B cell (primary cell): ENCODE measurements around the gene CPNE9. TPM values are rescaled to one million over a fixed set of nuclear protein-coding genes. Genes with fewer than 3 reads are reported as not detected.

ENCODE experiments used
- ATAC-seq: fragments of 200-7000 bp; cut with Tn5 transposase; one replicate; pipeline ENCODE4 v1.10.0; 2021; ENCODE audit warnings: low read depth, mild to moderate bottlenecking, moderate number of reproducible peaks, moderate library complexity
- CTCF ChIA-PET: fragments of 350-600 bp; sonication (Branson Sonifier 250); formaldehyde crosslinking; loops from one replicate; lab custom pipeline; 2021; ENCODE audit warnings: antibody characterized with exemption, inconsistent platforms; lab: Charles Lee
- POLR2A ChIA-PET: fragments of 350-600 bp; sonication (Branson Sonifier 250); formaldehyde crosslinking; loops from one replicate; lab custom pipeline; 2021; ENCODE audit warnings: antibody characterized with exemption; lab: Charles Lee
- DNase-seq: peaks from one replicate; pipeline ENCODE4 v3.0.0; 2013
- H2AFZ ChIP-seq: 2 replicates; pipeline ENCODE4 v1.6.1; 2012; ENCODE audit warnings: mild to moderate bottlenecking, low read depth, low read length; ENCODE audit not compliant: insufficient read depth, poor library complexity, severe bottlenecking
- H3K27ac ChIP-seq, 2 donors: 1 replicate in 1 of 2; 2 replicates in 1 of 2; pipeline ENCODE4 v1.5.1; 2012 to 2013; ENCODE audit warnings: low read length in 2 of 2, mild to moderate bottlenecking in 2 of 2, moderate library complexity in 1 of 2
- H3K27me3 ChIP-seq, 4 experiments: fragments of 200-600 bp in 1 of 4; sonication (generic) in 1 of 4; replicated peaks in 1 of 4; 1 replicate in 2 of 4; 2 replicates in 2 of 4; pipeline versions ENCODE4 v1.6.1 to v1.7.0; 2013 to 2016; ENCODE audit warnings: low read length in 3 of 4, mild to moderate bottlenecking in 2 of 4, mixed read lengths in 1 of 4, moderate library complexity in 1 of 4; ENCODE audit not compliant: insufficient read depth in 4 of 4, control insufficient read depth in 3 of 4; ENCODE audit errors: control extremely low read depth in 1 of 4
- H3K36me3 ChIP-seq, 2 experiments: replicated peaks in 1 of 2; 1 replicate in 1 of 2; 2 replicates in 1 of 2; pipeline versions ENCODE4 v1.6.1 to v1.7.1; 2013; ENCODE audit warnings: low read length in 1 of 2; ENCODE audit not compliant: insufficient read depth in 2 of 2, control insufficient read depth in 1 of 2; ENCODE audit errors: control extremely low read depth in 1 of 2, extremely low read depth in 1 of 2
- H3K4me1 ChIP-seq, 2 donors: fragments of 200-600 bp in 1 of 2; sonication (generic) in 1 of 2; 1 replicate in 1 of 2; 2 replicates in 1 of 2; pipeline versions ENCODE4 v1.5.1 to v1.6.1; 2013 to 2017; ENCODE audit warnings: low read length in 2 of 2; ENCODE audit not compliant: control insufficient read depth in 2 of 2, insufficient read depth in 2 of 2
- H3K4me2 ChIP-seq: replicated peaks from 2 replicates; pipeline ENCODE3; 2012; ENCODE audit warnings: mild to moderate bottlenecking, low read depth, low read length; ENCODE audit not compliant: poor library complexity, severe bottlenecking
- H3K4me3 ChIP-seq, 5 experiments: fragments of 200-600 bp in 1 of 5; sonication (generic) in 1 of 5; 1 replicate in 3 of 5; 2 replicates in 2 of 5; pipeline versions ENCODE4 v1.5.1 to v1.7.0; 2011 to 2016; ENCODE audit warnings: low read length in 4 of 5, mild to moderate bottlenecking in 4 of 5, low read depth in 2 of 5, control low read depth in 1 of 5, moderate library complexity in 1 of 5; ENCODE audit not compliant: insufficient read depth in 1 of 5; ENCODE audit errors: control extremely low read depth in 1 of 5, extremely low read depth in 1 of 5
- H3K79me2 ChIP-seq: fragments of 200-600 bp; sonication (generic); one replicate; pipeline ENCODE4 v1.6.0; 2016; ENCODE audit warnings: low read length; ENCODE audit not compliant: control insufficient read depth, insufficient read depth
- H3K9ac ChIP-seq: fragments of 200-600 bp; sonication (generic); 2 replicates; pipeline ENCODE4 v1.6.1; 2017; ENCODE audit warnings: mild to moderate bottlenecking, low read length, moderate library complexity
- H3K9me3 ChIP-seq, 3 donors: one replicate each; pipeline versions ENCODE4 v1.6.1 to v1.7.1; 2013; ENCODE audit warnings: low read length in 2 of 3; ENCODE audit not compliant: control insufficient read depth in 2 of 3, insufficient read depth in 1 of 3; ENCODE audit errors: control extremely low read depth in 1 of 3
- H4K20me1 ChIP-seq: 2 replicates; pipeline ENCODE4 v1.6.0; 2012; ENCODE audit warnings: mild to moderate bottlenecking, low read length; ENCODE audit not compliant: insufficient read depth, control insufficient read depth, poor library complexity, severe bottlenecking
- H3K27ac Mint-ChIP-seq: one replicate; pipeline ENCODE4 v1.8.0; 2021; ENCODE audit warnings: mixed read lengths
- H3K27me3 Mint-ChIP-seq: one replicate; pipeline ENCODE4 v1.8.0; 2021; ENCODE audit warnings: mixed read lengths
- H3K4me1 Mint-ChIP-seq: one replicate; pipeline ENCODE4 v1.8.0; 2021; ENCODE audit warnings: mixed read lengths
- H3K4me3 Mint-ChIP-seq: one replicate; pipeline ENCODE4 v1.8.0; 2021; ENCODE audit warnings: mixed read lengths
- H3K9me3 Mint-ChIP-seq: one replicate; pipeline ENCODE4 v1.8.0; 2022; ENCODE audit warnings: mixed read lengths; ENCODE audit not compliant: insufficient read depth
- CTCF ChIP-seq: fragments of 200-600 bp; IDR thresholded peaks from one replicate; pipeline ENCODE4 v1.8.0; 2022; ENCODE audit warnings: antibody characterized with exemption, mild to moderate bottlenecking
- EZH2 ChIP-seq: IDR thresholded peaks from 2 replicates; pipeline ENCODE4 v1.6.1; 2012; ENCODE audit warnings: borderline replicate concordance, low read depth, mild to moderate bottlenecking, moderate library complexity, low read length; ENCODE audit not compliant: insufficient read depth, poor library complexity, severe bottlenecking
- WGBS: methylation state at CpG from one replicate; pipeline ENCODE4 v1.1.5; 2013; ENCODE audit warnings: missing lambda C conversion rate; ENCODE audit not compliant: insufficient coverage; 5-methylcytosine and 5-hydroxymethylcytosine counted together
- intact Hi-C: fragments of 100-400 bp; cut with micrococcal nuclease; formaldehyde crosslinking; loops from one replicate; pipeline ENCODE4 v1.10.0; 2022
- polyA plus RNA-seq: library from polyadenylated mRNA; depleted of rRNA; stranded (reverse); fragments of >200 nt; gene quantifications from 2 replicates; pipeline ENCODE4 v1.2.3, GENCODE V29; 2012
- total RNA-seq, 2 donors: library from RNA; stranded (reverse); fragments of 120-200 nt in 1 of 2; gene quantifications; 1 replicate in 1 of 2; 2 replicates in 1 of 2; pipeline versions ENCODE4 v1.2.3 to v1.2.4, GENCODE V29; 2013 to 2022

Gene CPNE9
- total and polyA plus RNA-seq, 2 donors (not counting 1 experiment from before 2014, with no cell fraction given): 0.30 to 0.37 TPM

- no peak overlapping the region for H3K9ac ChIP-seq
- Mint-ChIP-seq H3K27ac (no peak overlapping the region), H3K4me1 (peaks cover 21% of the 10 kb centered on the region), H3K9me3 (no peaks in the 10 kb centered on the region), H3K4me3 (no peak overlapping the region), H3K27me3 (peaks cover 5% of the 10 kb centered on the region)
- no peaks in the 10 kb centered on the region for H3K9me3 ChIP-seq
- no peak overlapping the region for H3K27ac ChIP-seq
- peaks cover 0 to 2% of the 10 kb centered on the region in 2 experiments for H3K36me3 ChIP-seq
- POLR2A ChIA-PET: no interaction called here
- H3K27me3 ChIP-seq: peaks cover 0 to 12% (median 2%) of the 10 kb centered on the region in 4 experiments
- peaks cover 17 to 18% of the 10 kb centered on the region in 2 donors for H3K4me1 ChIP-seq
- WGBS: 96% methylated on average over 5 of the region's 7 CpGs
- no peak for TF ChIP-seq EZH2
- TF ChIP-seq CTCF: no peak
- CTCF ChIA-PET: no interaction called here
- H2AFZ ChIP-seq: no peak overlapping the region
- H3K4me3 ChIP-seq: no peak overlapping the region
- no peak for DNase-seq
- ATAC-seq: no peak
- H4K20me1 ChIP-seq: no peaks in the 10 kb centered on the region
- intact Hi-C loops: no loop called here
- H3K79me2 ChIP-seq: no peaks in the 10 kb centered on the region
- H3K4me2 ChIP-seq: no peak overlapping the region
These were observed 63.8 kb downstream of the CPNE9 start for GRCh38 chr3:9767418-9767817.

GRCh38 chr3:9768141-9768775, 64.6 kb downstream of the CPNE9 start:
- H3K27ac ChIP-seq: no peak overlapping the region
- POLR2A ChIA-PET: no interaction called here
- WGBS: 100% methylated on average over 4 of the region's 6 CpGs

More at GRCh38 chr3:9768141-9768775, 64.6 kb downstream of the CPNE9 start:
- H3K27me3 Mint-ChIP-seq: peaks cover 5% of the 10 kb centered on the region
- Histone ChIP-seq H3K4me2 (no peak overlapping the region), H3K27me3 (peaks cover 0 to 12% (median 2%) of the 10 kb centered on the region in 4 experiments), H2AFZ (no peak overlapping the region), H3K4me1 (peaks cover 17 to 18% of the 10 kb centered on the region in 2 donors), H3K36me3 (peaks cover 0 to 2% of the 10 kb centered on the region in 2 experiments), H3K79me2 (no peaks in the 10 kb centered on the region), H3K9me3 (no peaks in the 10 kb centered on the region), H4K20me1 (no peaks in the 10 kb centered on the region), H3K9ac (no peak overlapping the region), H3K4me3 (no peak overlapping the region)
- CTCF ChIA-PET: interaction anchor here (1.1 kb wide), 1 partner anchor 14 kb away, joined by 3 read pairs; no protein-coding TSS in a partner anchor
- DNase-seq: no peak
- no peaks in the 10 kb centered on the region for H3K9me3 Mint-ChIP-seq
- no peak overlapping the region for H3K27ac Mint-ChIP-seq
- no peak overlapping the region for H3K4me3 Mint-ChIP-seq
- H3K4me1 Mint-ChIP-seq: peaks cover 21% of the 10 kb centered on the region
- intact Hi-C loops: no loop called here
- no peak for TF ChIP-seq EZH2
- no peak for TF ChIP-seq CTCF
- no peak for ATAC-seq
